ENCODE measurements around the gene GSS. TPM values are rescaled to one million over a fixed set of nuclear protein-coding genes. Genes with fewer than 3 reads are reported as not detected.

GSS gene
- total RNA-seq, 1 experiment from 2014 or later = 53.5 TPM

DNA sequence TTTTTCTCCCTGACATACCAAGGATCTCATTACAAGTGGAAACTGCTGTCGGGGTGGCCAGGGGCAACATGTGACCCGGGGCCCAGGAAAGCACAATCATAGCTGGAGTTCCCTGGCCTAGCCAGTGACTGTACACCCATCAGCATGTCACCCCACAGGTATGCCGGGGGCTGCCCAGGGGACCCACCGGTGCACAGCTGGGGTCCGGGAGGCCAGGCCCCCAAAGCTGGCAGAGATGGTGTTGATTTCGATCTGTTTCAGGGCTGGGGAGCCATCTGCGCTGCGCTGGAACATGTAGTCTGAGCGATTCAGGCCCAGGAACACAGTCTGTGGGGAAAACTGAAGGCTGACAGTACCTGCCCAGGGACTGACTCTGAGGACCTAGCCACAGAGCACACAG is 13.3 kb downstream of the GSS start:
- H3K36me3 ChIP-seq (ENCODE audit: insufficient read depth, low read length, poor library complexity, severe bottlenecking) = peaks cover 34% of the 10 kb centered on the region
- TF ChIP-seq EZH2 (IDR thresholded peaks at IDR 0.05; ENCODE audit: borderline replicate concordance, low read depth, low read length, poor library complexity, severe bottlenecking) = no peak
- TF ChIP-seq, protein P1, sequence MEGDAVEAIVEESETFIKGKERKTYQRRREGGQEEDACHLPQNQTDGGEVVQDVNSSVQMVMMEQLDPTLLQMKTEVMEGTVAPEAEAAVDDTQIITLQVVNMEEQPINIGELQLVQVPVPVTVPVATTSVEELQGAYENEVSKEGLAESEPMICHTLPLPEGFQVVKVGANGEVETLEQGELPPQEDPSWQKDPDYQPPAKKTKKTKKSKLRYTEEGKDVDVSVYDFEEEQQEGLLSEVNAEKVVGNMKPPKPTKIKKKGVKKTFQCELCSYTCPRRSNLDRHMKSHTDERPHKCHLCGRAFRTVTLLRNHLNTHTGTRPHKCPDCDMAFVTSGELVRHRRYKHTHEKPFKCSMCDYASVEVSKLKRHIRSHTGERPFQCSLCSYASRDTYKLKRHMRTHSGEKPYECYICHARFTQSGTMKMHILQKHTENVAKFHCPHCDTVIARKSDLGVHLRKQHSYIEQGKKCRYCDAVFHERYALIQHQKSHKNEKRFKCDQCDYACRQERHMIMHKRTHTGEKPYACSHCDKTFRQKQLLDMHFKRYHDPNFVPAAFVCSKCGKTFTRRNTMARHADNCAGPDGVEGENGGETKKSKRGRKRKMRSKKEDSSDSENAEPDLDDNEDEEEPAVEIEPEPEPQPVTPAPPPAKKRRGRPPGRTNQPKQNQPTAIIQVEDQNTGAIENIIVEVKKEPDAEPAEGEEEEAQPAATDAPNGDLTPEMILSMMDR (conservative IDR thresholded peaks at IDR 0.05; ENCODE audit: low read depth, low read length) = no peak
- intact Hi-C loops (cut with micrococcal nuclease; ENCODE audit: unreplicated experiment) = no loop called here
- DNase-seq (ENCODE audit: low spot score) = no peak
- no peaks in the 10 kb centered on the region for H3K9me3 ChIP-seq (ENCODE audit: low read depth, low read length, poor library complexity, severe bottlenecking)
- no peak overlapping the region for H3K4me3 ChIP-seq (ENCODE audit: low read depth, low read length, poor library complexity, severe bottlenecking)
- H3K4me1 ChIP-seq (ENCODE audit: insufficient read depth, low read length, poor library complexity, severe bottlenecking) = peaks cover 12% of the 10 kb centered on the region
- ChIA-PET CTCF (no interaction called here), POLR2A (ENCODE audit: low non-redundant PET) (no interaction called here)
- H3K27me3 ChIP-seq (replicated peaks; ENCODE audit: insufficient read depth, low read depth, low read length, poor library complexity) = no peaks in the 10 kb centered on the region
- no peak overlapping the region for H3K27ac ChIP-seq (ENCODE audit: low read depth, low read length, poor library complexity, severe bottlenecking)
- no TSS peak for BruUV-seq (replicated peaks)

DNA sequence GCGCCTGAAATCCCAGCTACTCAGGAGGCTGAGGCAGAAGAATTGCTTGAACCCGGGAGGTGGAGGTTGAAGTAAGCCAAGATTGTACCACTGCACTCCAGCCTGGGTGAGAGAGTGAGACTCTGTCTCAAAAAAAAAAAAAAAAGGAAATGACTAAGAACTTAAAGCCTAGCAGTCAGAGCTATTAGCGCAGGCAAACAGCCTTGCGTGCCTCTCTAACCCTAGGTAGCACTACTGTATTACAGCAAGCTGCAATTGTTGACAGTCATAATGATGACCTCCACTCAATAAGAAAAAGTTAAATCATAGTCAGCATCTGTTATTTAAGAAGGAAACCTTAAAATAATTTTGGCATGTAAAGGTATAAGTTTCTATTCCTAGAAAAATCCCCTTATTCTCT is 14.4 kb downstream of the GSS start:
- ChIA-PET CTCF (interaction anchor here (0.8 kb wide), 1 partner anchor 65 kb away, joined by 3 read pairs; the partner anchor contains the start of gene ACSS2), POLR2A (ENCODE audit: low non-redundant PET) (no interaction called here)
- BruUV-seq (replicated peaks) = no TSS peak
- Histone ChIP-seq H3K36me3 (ENCODE audit: insufficient read depth, low read length, poor library complexity, severe bottlenecking) (peaks cover 33% of the 10 kb centered on the region), H3K4me3 (ENCODE audit: low read depth, low read length, poor library complexity, severe bottlenecking) (no peak overlapping the region), H3K9me3 (ENCODE audit: low read depth, low read length, poor library complexity, severe bottlenecking) (no peaks in the 10 kb centered on the region), H3K27me3 (replicated peaks; ENCODE audit: insufficient read depth, low read depth, low read length, poor library complexity) (no peaks in the 10 kb centered on the region), H3K4me1 (ENCODE audit: insufficient read depth, low read length, poor library complexity, severe bottlenecking) (peaks cover 12% of the 10 kb centered on the region), H3K27ac (ENCODE audit: low read depth, low read length, poor library complexity, severe bottlenecking) (no peak overlapping the region)
- intact Hi-C loops (cut with micrococcal nuclease; ENCODE audit: unreplicated experiment) = no loop called here
- no peak for DNase-seq (ENCODE audit: low spot score)
- TF ChIP-seq, protein P1 (conservative IDR thresholded peaks at IDR 0.05; ENCODE audit: low read depth, low read length) = no peak
- TF ChIP-seq EZH2 (IDR thresholded peaks at IDR 0.05; ENCODE audit: borderline replicate concordance, low read depth, low read length, poor library complexity, severe bottlenecking) = no peak

DNA sequence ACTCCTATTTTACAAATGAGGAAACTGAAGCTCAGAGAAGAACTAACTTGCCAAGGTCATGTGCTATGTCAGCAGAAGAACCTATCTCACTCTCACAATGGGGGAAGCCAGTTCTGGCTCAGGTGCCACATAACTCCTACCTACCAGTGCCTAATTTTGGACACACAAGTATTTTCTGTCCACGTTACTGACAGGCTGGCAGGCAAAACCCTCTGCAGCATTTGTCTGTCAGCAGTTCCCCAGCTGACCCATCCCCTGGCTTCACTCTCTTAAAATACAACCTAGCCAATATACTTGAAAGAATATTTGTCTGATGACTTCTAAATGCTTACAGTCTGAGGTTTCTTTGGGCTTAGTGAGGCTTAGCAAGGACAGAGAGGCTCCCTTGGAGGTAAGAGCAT is 15.5 kb downstream of the GSS start:
- POLR2A ChIA-PET (ENCODE audit: low non-redundant PET) = no interaction called here
- CTCF ChIA-PET = no interaction called here

More for the DNA sequence above, 15.5 kb downstream of the GSS start:
- TF ChIP-seq, protein P1 (conservative IDR thresholded peaks at IDR 0.05; ENCODE audit: low read depth, low read length) = no peak
- no peak for TF ChIP-seq EZH2 (IDR thresholded peaks at IDR 0.05; ENCODE audit: borderline replicate concordance, low read depth, low read length, poor library complexity, severe bottlenecking)
- no peak for DNase-seq (ENCODE audit: low spot score)
- Histone ChIP-seq H3K27me3 (replicated peaks; ENCODE audit: insufficient read depth, low read depth, low read length, poor library complexity) (no peaks in the 10 kb centered on the region), H3K4me3 (ENCODE audit: low read depth, low read length, poor library complexity, severe bottlenecking) (no peak overlapping the region), H3K36me3 (ENCODE audit: insufficient read depth, low read length, poor library complexity, severe bottlenecking) (peaks cover 28% of the 10 kb centered on the region), H3K9me3 (ENCODE audit: low read depth, low read length, poor library complexity, severe bottlenecking) (no peaks in the 10 kb centered on the region), H3K27ac (ENCODE audit: low read depth, low read length, poor library complexity, severe bottlenecking) (no peak overlapping the region), H3K4me1 (ENCODE audit: insufficient read depth, low read length, poor library complexity, severe bottlenecking) (peaks cover 12% of the 10 kb centered on the region)
- no TSS peak for BruUV-seq (replicated peaks)
- intact Hi-C loops (cut with micrococcal nuclease; ENCODE audit: unreplicated experiment) = no loop called here

Measured in A673 (cell line).